Endothelial cell (in vitro differentiated cells): Measurements from ENCODE around the gene TRIM3. TPM values are rescaled to one million over a fixed set of nuclear protein-coding genes. Genes with fewer than 3 reads are reported as not detected.

ENCODE experiments used
- DNase-seq: peaks from one replicate; pipeline ENCODE4 v3.0.0; 2021; ENCODE audit warnings: low spot score
- H3K27ac Mint-ChIP-seq: one replicate; pipeline ENCODE4 v1.8.0; 2021; ENCODE audit warnings: mixed read lengths, inconsistent platforms; ENCODE audit not compliant: unreplicated experiment
- H3K27me3 Mint-ChIP-seq: one replicate; pipeline ENCODE4 v1.8.0; 2021; ENCODE audit warnings: mild to moderate bottlenecking, moderate library complexity, mixed read lengths, inconsistent platforms; ENCODE audit not compliant: unreplicated experiment
- H3K36me3 Mint-ChIP-seq: one replicate; pipeline ENCODE4 v1.8.0; 2021; ENCODE audit warnings: mild to moderate bottlenecking, low read depth, mixed read lengths, inconsistent platforms; ENCODE audit not compliant: unreplicated experiment
- H3K4me1 Mint-ChIP-seq: one replicate; pipeline ENCODE4 v1.8.0; 2021; ENCODE audit warnings: mild to moderate bottlenecking, mixed read lengths, inconsistent platforms; ENCODE audit not compliant: unreplicated experiment
- H3K4me3 Mint-ChIP-seq: one replicate; pipeline ENCODE4 v1.8.0; 2021; ENCODE audit warnings: mild to moderate bottlenecking, mixed read lengths, inconsistent platforms; ENCODE audit not compliant: unreplicated experiment
- H3K9me3 Mint-ChIP-seq: one replicate; pipeline ENCODE4 v1.8.0; 2021; ENCODE audit warnings: mixed read lengths, inconsistent platforms; ENCODE audit not compliant: unreplicated experiment
- CTCF ChIP-seq: fragments of 200-600 bp; sonication (generic); IDR thresholded peaks from one replicate; pipeline ENCODE4 v1.5.0; 2021; ENCODE audit warnings: antibody characterized with exemption; ENCODE audit not compliant: unreplicated experiment
- total RNA-seq: library from RNA; stranded (reverse); fragmentation: NEBNext Ultra II Directional; extraction: Animal tissue kit (Norgen Biotek cat#: 25700); gene quantifications from one replicate; pipeline ENCODE4 v1.2.1, GENCODE V29; 2021; ENCODE audit not compliant: unreplicated experiment

TRIM3 gene
- total RNA-seq, 1 donor from 2014 or later: 26.0 TPM

GRCh38 chr11:6405052-6405667 is 68.6 kb downstream of the TRIM3 start:
- DNase-seq: no peak
- Mint-ChIP-seq H3K27me3 (peaks cover 11% of the 10 kb centered on the region), H3K9me3 (no peaks in the 10 kb centered on the region), H3K4me3 (no peak overlapping the region), H3K36me3 (peaks cover 12% of the 10 kb centered on the region), H3K27ac (no peak overlapping the region), H3K4me1 (peaks cover 7% of the 10 kb centered on the region)
- no peak for TF ChIP-seq CTCF

- TF ChIP-seq CTCF: no peak
- Mint-ChIP-seq H3K4me3 (no peak overlapping the region), H3K36me3 (peaks cover 12% of the 10 kb centered on the region), H3K4me1 (peaks cover 7% of the 10 kb centered on the region), H3K27me3 (peaks cover 14% of the 10 kb centered on the region), H3K27ac (no peak overlapping the region), H3K9me3 (no peaks in the 10 kb centered on the region)
- no peak for DNase-seq
Measured at GRCh38 chr11:6404342-6405051, 69.2 kb downstream of the TRIM3 start.

- Mint-ChIP-seq H3K27ac (no peak overlapping the region), H3K36me3 (peaks cover 12% of the 10 kb centered on the region), H3K4me1 (peaks cover 7% of the 10 kb centered on the region), H3K27me3 (peaks cover 14% of the 10 kb centered on the region), H3K9me3 (no peaks in the 10 kb centered on the region), H3K4me3 (no peak overlapping the region)
- DNase-seq: no peak
- TF ChIP-seq CTCF: no peak
Measured at GRCh38 chr11:6403539-6403938, 70.2 kb downstream of the TRIM3 start.

- H3K9me3 Mint-ChIP-seq: no peaks in the 10 kb centered on the region
- peak overlapping the region; percentile 43 for H3K27ac Mint-ChIP-seq
- no peak for TF ChIP-seq CTCF
Measured at GRCh38 chr11:6402561-6402981, 71.2 kb downstream of the TRIM3 start.

GRCh38 chr11:6402061-6402470 is 71.7 kb downstream of the TRIM3 start:
- Mint-ChIP-seq H3K27ac (no peak overlapping the region), H3K36me3 (peaks cover 12% of the 10 kb centered on the region), H3K4me3 (no peak overlapping the region), H3K9me3 (no peaks in the 10 kb centered on the region), H3K27me3 (peaks cover 14% of the 10 kb centered on the region), H3K4me1 (peaks cover 7% of the 10 kb centered on the region)
- TF ChIP-seq CTCF: no peak
- DNase-seq: no peak

More at GRCh38 chr11:6402561-6402981, 71.2 kb downstream of the TRIM3 start:
- H3K27me3 Mint-ChIP-seq: peaks cover 14% of the 10 kb centered on the region
- H3K36me3 Mint-ChIP-seq: peaks cover 12% of the 10 kb centered on the region
- peaks cover 7% of the 10 kb centered on the region for H3K4me1 Mint-ChIP-seq
- H3K4me3 Mint-ChIP-seq: no peak overlapping the region
- no peak for DNase-seq
